ENCODE results near the gene DYNC1I1.

GRCh38 chr7:96122746-96123145 lies 350.4 kb downstream of the DYNC1I1 start:
- TF ChIP-seq CTCF (IDR thresholded peaks at IDR 0.05; ENCODE audit: low read depth, low read length, missing input control) = no peak
- TF ChIP-seq ATF3 (IDR thresholded peaks at IDR 0.05) = no peak
- TF ChIP-seq RXRA (IDR thresholded peaks at IDR 0.05) = no peak
- no peak for TF ChIP-seq REST (IDR thresholded peaks at IDR 0.05)
- TF ChIP-seq NR2F2 (IDR thresholded peaks at IDR 0.05) = no peak
- no peak for TF ChIP-seq SP1 (IDR thresholded peaks at IDR 0.05)
- TF ChIP-seq JUND (IDR thresholded peaks at IDR 0.05) = no peak
- no peak for TF ChIP-seq FOXA1 (IDR thresholded peaks at IDR 0.05)
- TF ChIP-seq MAX (IDR thresholded peaks at IDR 0.05) = no peak
- TF ChIP-seq, protein P1, sequence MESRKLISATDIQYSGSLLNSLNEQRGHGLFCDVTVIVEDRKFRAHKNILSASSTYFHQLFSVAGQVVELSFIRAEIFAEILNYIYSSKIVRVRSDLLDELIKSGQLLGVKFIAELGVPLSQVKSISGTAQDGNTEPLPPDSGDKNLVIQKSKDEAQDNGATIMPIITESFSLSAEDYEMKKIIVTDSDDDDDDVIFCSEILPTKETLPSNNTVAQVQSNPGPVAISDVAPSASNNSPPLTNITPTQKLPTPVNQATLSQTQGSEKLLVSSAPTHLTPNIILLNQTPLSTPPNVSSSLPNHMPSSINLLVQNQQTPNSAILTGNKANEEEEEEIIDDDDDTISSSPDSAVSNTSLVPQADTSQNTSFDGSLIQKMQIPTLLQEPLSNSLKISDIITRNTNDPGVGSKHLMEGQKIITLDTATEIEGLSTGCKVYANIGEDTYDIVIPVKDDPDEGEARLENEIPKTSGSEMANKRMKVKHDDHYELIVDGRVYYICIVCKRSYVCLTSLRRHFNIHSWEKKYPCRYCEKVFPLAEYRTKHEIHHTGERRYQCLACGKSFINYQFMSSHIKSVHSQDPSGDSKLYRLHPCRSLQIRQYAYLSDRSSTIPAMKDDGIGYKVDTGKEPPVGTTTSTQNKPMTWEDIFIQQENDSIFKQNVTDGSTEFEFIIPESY (IDR thresholded peaks at IDR 0.05) = no peak
- no peak for TF ChIP-seq RAD21 (IDR thresholded peaks at IDR 0.05)
